Activated T-cell treated with anti-CD3 and anti-CD28 coated beads for 48 hours (primary cell): Measurements from ENCODE around the gene EFNA3.

Experiments used
- DNase-seq: peaks from one replicate; pipeline ENCODE4 v3.0.0-alpha.2; 2020; ENCODE audit warnings: low read depth

EFNA3 gene

DNA sequence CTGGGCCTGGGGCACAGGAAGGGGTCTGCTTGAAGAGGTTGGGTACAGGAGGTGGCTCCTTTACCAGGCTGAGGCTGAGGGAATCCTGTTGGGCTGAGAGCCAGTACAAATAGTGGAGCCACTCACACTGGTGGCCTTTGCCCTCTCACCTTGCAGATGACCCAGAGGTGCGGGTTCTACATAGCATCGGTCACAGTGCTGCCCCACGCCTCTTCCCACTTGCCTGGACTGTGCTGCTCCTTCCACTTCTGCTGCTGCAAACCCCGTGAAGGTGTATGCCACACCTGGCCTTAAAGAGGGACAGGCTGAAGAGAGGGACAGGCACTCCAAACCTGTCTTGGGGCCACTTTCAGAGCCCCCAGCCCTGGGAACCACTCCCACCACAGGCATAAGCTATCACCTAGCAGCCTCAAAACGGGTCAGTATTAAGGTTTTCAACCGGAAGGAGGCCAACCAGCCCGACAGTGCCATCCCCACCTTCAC, 55.2 kb downstream of the EFNA3 start:
- DNase-seq, result no peak

DNA sequence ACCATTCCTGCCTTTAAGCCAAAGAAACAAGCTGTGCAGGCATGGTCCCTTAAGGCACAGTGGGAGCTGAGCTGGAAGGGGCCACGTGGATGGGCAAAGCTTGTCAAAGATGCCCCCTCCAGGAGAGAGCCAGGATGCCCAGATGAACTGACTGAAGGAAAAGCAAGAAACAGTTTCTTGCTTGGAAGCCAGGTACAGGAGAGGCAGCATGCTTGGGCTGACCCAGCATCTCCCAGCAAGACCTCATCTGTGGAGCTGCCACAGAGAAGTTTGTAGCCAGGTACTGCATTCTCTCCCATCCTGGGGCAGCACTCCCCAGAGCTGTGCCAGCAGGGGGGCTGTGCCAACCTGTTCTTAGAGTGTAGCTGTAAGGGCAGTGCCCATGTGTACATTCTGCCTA, 55.7 kb downstream of the EFNA3 start:
- DNase-seq, result no peak

DNA sequence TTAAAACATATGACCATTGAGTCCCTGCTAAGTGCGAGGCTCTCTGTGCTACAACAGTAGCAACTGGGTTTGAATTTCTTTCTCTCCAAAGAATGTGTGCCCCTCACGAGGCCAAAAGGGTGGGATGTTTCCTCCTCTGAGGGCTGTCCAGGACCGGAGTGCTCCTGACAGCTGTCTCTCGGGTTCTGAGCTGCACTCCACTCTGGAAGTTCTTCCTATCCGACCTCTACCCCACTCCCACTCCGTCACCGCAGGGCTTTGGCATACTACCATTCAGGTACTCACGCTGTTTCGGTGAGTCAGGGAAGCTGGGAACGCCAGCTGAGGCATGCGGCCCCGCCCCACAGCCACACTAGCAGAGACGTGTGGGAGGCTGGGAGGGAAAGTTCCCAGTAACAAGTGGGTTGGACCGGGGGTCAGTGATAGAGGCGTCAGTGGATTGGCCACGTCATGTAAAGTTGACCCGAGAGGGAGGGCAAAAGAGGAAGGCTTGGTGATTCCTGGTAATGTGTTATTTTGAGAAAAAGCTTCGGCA, 56.3 kb downstream of the EFNA3 start:
- peak; percentile 76 for DNase-seq

DNA sequence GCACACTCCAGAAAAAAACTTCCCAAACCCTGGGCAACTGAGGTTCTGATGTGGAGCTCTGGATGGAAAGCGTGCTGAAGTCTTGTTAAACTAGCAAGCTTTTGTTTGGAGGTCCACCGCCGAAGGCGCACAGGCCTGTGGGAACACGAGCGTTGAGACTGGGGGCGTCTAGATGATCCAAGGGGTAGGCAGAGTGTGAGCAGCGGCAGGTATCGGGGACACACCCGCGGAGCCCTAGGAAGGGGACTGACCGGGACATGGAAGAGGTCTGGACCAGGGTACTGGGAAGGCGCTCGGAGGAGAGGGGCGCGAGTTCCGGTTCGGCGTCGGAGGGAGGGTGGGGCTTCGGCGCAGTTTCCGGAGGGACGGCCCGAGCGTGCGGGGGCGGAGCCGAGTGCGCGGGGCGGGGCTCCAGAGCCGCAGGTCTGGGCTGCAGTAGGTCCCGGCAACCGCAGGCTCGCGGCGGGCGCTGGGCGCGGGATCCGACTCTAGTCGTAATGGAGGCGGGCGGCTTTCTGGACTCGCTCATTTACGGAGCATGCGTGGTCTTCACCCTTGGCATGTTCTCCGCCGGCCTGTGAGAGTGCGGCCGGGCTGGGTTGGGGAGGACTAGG, 56.9 kb downstream of the EFNA3 start, which contains the start of gene SLC50A1:
TSS of gene SLC50A1 (plus strand) at position 438 of the 614 bp plus-strand sequence. CDS start at position 498, 60 bp downstream.
- peak; percentile 94 for DNase-seq

DNA sequence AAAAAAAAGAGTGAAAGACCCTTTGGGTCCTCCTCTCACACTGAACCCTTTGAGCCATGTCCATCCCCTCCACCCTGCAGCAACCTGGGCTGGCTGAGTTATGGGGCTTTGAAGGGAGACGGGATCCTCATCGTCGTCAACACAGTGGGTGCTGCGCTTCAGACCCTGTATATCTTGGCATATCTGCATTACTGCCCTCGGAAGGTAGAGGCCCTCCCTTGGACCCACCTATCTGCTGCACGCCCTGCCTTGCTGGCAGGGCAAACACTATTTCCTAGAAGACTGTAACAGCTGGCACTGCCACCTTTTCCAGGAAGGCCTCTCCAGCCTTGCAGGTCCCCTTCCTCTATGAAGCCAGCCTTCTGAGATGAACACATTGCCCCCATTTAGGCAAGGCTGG, 58.1 kb downstream of the EFNA3 start:
- DNase-seq, result no peak
